ENCODE measurements around the gene SLC38A10.
A peak's percentile ranks its signal among the peaks of the same experiment; 100 is the strongest.

The SLC38A10 gene

GRCh38 chr17:81256616-81257015, 38.5 kb downstream of the SLC38A10 start:
- Mint-ChIP-seq H3K27ac (no peak overlapping the region), H3K4me3 (no peak overlapping the region), H3K9me3 (no peaks in the 10 kb centered on the region), H3K27me3 (ENCODE audit: low read depth) (no peaks in the 10 kb centered on the region), H3K4me1 (ENCODE audit: low read depth) (peaks cover 9% of the 10 kb centered on the region), H3K36me3 (ENCODE audit: low read depth) (peaks cover 8% of the 10 kb centered on the region)

- peaks cover 9% of the 10 kb centered on the region for H3K4me1 Mint-ChIP-seq (ENCODE audit: low read depth)
- H3K9me3 Mint-ChIP-seq = no peaks in the 10 kb centered on the region
- peaks cover 10% of the 10 kb centered on the region for H3K36me3 Mint-ChIP-seq (ENCODE audit: low read depth)
- H3K27me3 Mint-ChIP-seq (ENCODE audit: low read depth) = no peaks in the 10 kb centered on the region
- no peak overlapping the region for H3K4me3 Mint-ChIP-seq
- no peak overlapping the region for H3K27ac Mint-ChIP-seq
Measured at GRCh38 chr17:81254955-81255717, 40.0 kb downstream of the SLC38A10 start.

- Mint-ChIP-seq H3K9me3 (no peaks in the 10 kb centered on the region), H3K4me1 (ENCODE audit: low read depth) (peaks cover 9% of the 10 kb centered on the region), H3K36me3 (ENCODE audit: low read depth) (peaks cover 10% of the 10 kb centered on the region), H3K4me3 (no peak overlapping the region), H3K27ac (peak overlapping the region; percentile 11), H3K27me3 (ENCODE audit: low read depth) (no peaks in the 10 kb centered on the region)
Measured at GRCh38 chr17:81253358-81254131, 41.6 kb downstream of the SLC38A10 start.

GRCh38 chr17:81252987-81253329, 42.1 kb downstream of the SLC38A10 start:
- peaks cover 13% of the 10 kb centered on the region for H3K36me3 Mint-ChIP-seq (ENCODE audit: low read depth)
- H3K9me3 Mint-ChIP-seq = no peaks in the 10 kb centered on the region
- H3K27ac Mint-ChIP-seq = no peak overlapping the region
- peaks cover 9% of the 10 kb centered on the region for H3K4me1 Mint-ChIP-seq (ENCODE audit: low read depth)
- no peaks in the 10 kb centered on the region for H3K27me3 Mint-ChIP-seq (ENCODE audit: low read depth)
- no peak overlapping the region for H3K4me3 Mint-ChIP-seq

- H3K27ac Mint-ChIP-seq = no peak overlapping the region
- no peak overlapping the region for H3K4me3 Mint-ChIP-seq
Measured at GRCh38 chr17:81252326-81252986, 42.7 kb downstream of the SLC38A10 start.

GRCh38 chr17:81251709-81252301, 43.3 kb downstream of the SLC38A10 start:
- Mint-ChIP-seq H3K9me3 (no peaks in the 10 kb centered on the region), H3K36me3 (ENCODE audit: low read depth) (peaks cover 13% of the 10 kb centered on the region), H3K27me3 (ENCODE audit: low read depth) (no peaks in the 10 kb centered on the region), H3K27ac (no peak overlapping the region), H3K4me1 (ENCODE audit: low read depth) (peaks cover 9% of the 10 kb centered on the region), H3K4me3 (no peak overlapping the region)

More at GRCh38 chr17:81252326-81252986, 42.7 kb downstream of the SLC38A10 start:
- Mint-ChIP-seq H3K4me1 (ENCODE audit: low read depth) (peaks cover 9% of the 10 kb centered on the region), H3K9me3 (no peaks in the 10 kb centered on the region), H3K36me3 (ENCODE audit: low read depth) (peaks cover 13% of the 10 kb centered on the region), H3K27me3 (ENCODE audit: low read depth) (no peaks in the 10 kb centered on the region)

GRCh38 chr17:81251094-81251708, 43.9 kb downstream of the SLC38A10 start:
- no peak overlapping the region for H3K27ac Mint-ChIP-seq
- no peak overlapping the region for H3K4me3 Mint-ChIP-seq
- no peaks in the 10 kb centered on the region for H3K9me3 Mint-ChIP-seq
- peaks cover 9% of the 10 kb centered on the region for H3K4me1 Mint-ChIP-seq (ENCODE audit: low read depth)
- peaks cover 13% of the 10 kb centered on the region for H3K36me3 Mint-ChIP-seq (ENCODE audit: low read depth)
- H3K27me3 Mint-ChIP-seq (ENCODE audit: low read depth) = no peaks in the 10 kb centered on the region

GRCh38 chr17:81250286-81251093, 44.6 kb downstream of the SLC38A10 start:
- H3K27me3 Mint-ChIP-seq (ENCODE audit: low read depth) = no peaks in the 10 kb centered on the region
- peaks cover 13% of the 10 kb centered on the region for H3K36me3 Mint-ChIP-seq (ENCODE audit: low read depth)
- peaks cover 9% of the 10 kb centered on the region for H3K4me1 Mint-ChIP-seq (ENCODE audit: low read depth)
- H3K4me3 Mint-ChIP-seq = no peak overlapping the region
- no peak overlapping the region for H3K27ac Mint-ChIP-seq
- no peaks in the 10 kb centered on the region for H3K9me3 Mint-ChIP-seq

GRCh38 chr17:81249223-81250040, 45.7 kb downstream of the SLC38A10 start:
- Mint-ChIP-seq H3K4me1 (ENCODE audit: low read depth) (peaks cover 9% of the 10 kb centered on the region), H3K9me3 (no peaks in the 10 kb centered on the region), H3K27me3 (ENCODE audit: low read depth) (no peaks in the 10 kb centered on the region), H3K27ac (no peak overlapping the region), H3K36me3 (ENCODE audit: low read depth) (peaks cover 18% of the 10 kb centered on the region), H3K4me3 (no peak overlapping the region)

- H3K4me3 Mint-ChIP-seq = no peak overlapping the region
- H3K27me3 Mint-ChIP-seq (ENCODE audit: low read depth) = no peaks in the 10 kb centered on the region
- peaks cover 18% of the 10 kb centered on the region for H3K36me3 Mint-ChIP-seq (ENCODE audit: low read depth)
- H3K9me3 Mint-ChIP-seq = no peaks in the 10 kb centered on the region
- peaks cover 6% of the 10 kb centered on the region for H3K4me1 Mint-ChIP-seq (ENCODE audit: low read depth)
- no peak overlapping the region for H3K27ac Mint-ChIP-seq
Measured at GRCh38 chr17:81248649-81249048, 46.5 kb downstream of the SLC38A10 start.

- no peaks in the 10 kb centered on the region for H3K9me3 Mint-ChIP-seq
- H3K4me3 Mint-ChIP-seq = no peak overlapping the region
- no peaks in the 10 kb centered on the region for H3K4me1 Mint-ChIP-seq (ENCODE audit: low read depth)
- H3K27me3 Mint-ChIP-seq (ENCODE audit: low read depth) = no peaks in the 10 kb centered on the region
- no peak overlapping the region for H3K27ac Mint-ChIP-seq
- H3K36me3 Mint-ChIP-seq (ENCODE audit: low read depth) = peaks cover 12% of the 10 kb centered on the region
Measured at GRCh38 chr17:81247339-81247990, 47.6 kb downstream of the SLC38A10 start.

GRCh38 chr17:81246679-81247338, 48.3 kb downstream of the SLC38A10 start:
- no peaks in the 10 kb centered on the region for H3K9me3 Mint-ChIP-seq
- H3K4me3 Mint-ChIP-seq = no peak overlapping the region
- H3K4me1 Mint-ChIP-seq (ENCODE audit: low read depth) = peaks cover 3% of the 10 kb centered on the region
- H3K27me3 Mint-ChIP-seq (ENCODE audit: low read depth) = no peaks in the 10 kb centered on the region
- H3K27ac Mint-ChIP-seq = no peak overlapping the region
- H3K36me3 Mint-ChIP-seq (ENCODE audit: low read depth) = peaks cover 13% of the 10 kb centered on the region

Measured in T-helper 1 cell treated with Interleukin-12 subunit alpha and Interleukin-12 subunit beta and Interleukin-4 antibody, amounts not matched to agents 30 μg/mL and 1 μg/mL, for 36 hours (primary cell).